SK-N-SH (cell line): ENCODE data around the gene EFCAB14.
"Not testable (repeated sequence)": the region's sequence is repeated elsewhere in the genome, so short reads cannot be mapped to it uniquely, and the experiment has no call there.

Source experiments
- CHD2 ChIP-seq: fragments of 150-350 bp; IDR thresholded peaks from 2 replicates; pipeline ENCODE4 v1.6.1; 2018; ENCODE audit warnings: low read length; ENCODE audit not compliant: partially characterized antibody
- CTCF ChIP-seq: fragments of 200-600 bp; sonication (generic); IDR thresholded peaks from 2 replicates; pipeline ENCODE4 v1.6.1; 2017; ENCODE audit warnings: antibody characterized with exemption, mild to moderate bottlenecking, moderate library complexity
- EP300 ChIP-seq, 2 experiments: IDR thresholded peaks; 2 replicates each; pipeline versions ENCODE4 v1.4.0 to v1.6.1; 2012; ENCODE audit warnings: borderline replicate concordance in 1 of 2, low read depth in 1 of 2, low read length in 1 of 2
- FOXJ3 ChIP-seq: sonication (generic); formaldehyde crosslinking; IDR thresholded peaks from 2 replicates; pipeline ENCODE4 v1.5.1; 2020; ENCODE audit warnings: mild to moderate bottlenecking, missing genetic modification reagents
- FOXM1 ChIP-seq: IDR thresholded peaks from 2 replicates; pipeline ENCODE4 v1.4.0; 2012; ENCODE audit warnings: low read depth, mild to moderate bottlenecking
- MAX ChIP-seq: IDR thresholded peaks from 2 replicates; pipeline ENCODE4 v1.4.0; 2012; ENCODE audit warnings: low read depth
- MXI1 ChIP-seq: IDR thresholded peaks from 2 replicates; pipeline ENCODE4 v1.6.1; 2012; ENCODE audit warnings: mild to moderate bottlenecking, low read depth, low read length, improper control_type of control experiment
- POLR2AphosphoS5 ChIP-seq: IDR thresholded peaks from 2 replicates; pipeline ENCODE4 v1.6.1; 2012; ENCODE audit warnings: low read depth, low read length
- RAD21 ChIP-seq: IDR thresholded peaks from 2 replicates; pipeline ENCODE4 v1.6.1; 2012; ENCODE audit warnings: mild to moderate bottlenecking, low read length
- REST ChIP-seq: IDR thresholded peaks from 2 replicates; pipeline ENCODE4 v1.6.1; 2012; ENCODE audit warnings: mild to moderate bottlenecking, low read depth, low read length, moderate library complexity
- RFX5 ChIP-seq: IDR thresholded peaks from 2 replicates; pipeline ENCODE4 v1.6.1; 2012; ENCODE audit warnings: mild to moderate bottlenecking, improper control_type of control experiment, low read length
- SMC3 ChIP-seq: IDR thresholded peaks from 2 replicates; pipeline ENCODE4 v1.6.1; 2012; ENCODE audit warnings: low read depth, low read length, improper control_type of control experiment
- TAF1 ChIP-seq: IDR thresholded peaks from 2 replicates; pipeline ENCODE4 v1.6.1; 2012; ENCODE audit warnings: low read depth, mild to moderate bottlenecking, low read length, moderate library complexity, borderline replicate concordance
- ZBTB33 ChIP-seq: IDR thresholded peaks from 2 replicates; pipeline ENCODE4 v1.4.0; 2012; ENCODE audit warnings: low read depth, borderline replicate concordance

GRCh38 chr1:46660116-46660515 lies 58.8 kb downstream of the EFCAB14 start:
- not testable (repeated sequence) for TF ChIP-seq CTCF; REST; ZBTB33; RFX5; POLR2AphosphoS5; TAF1; SMC3; MAX; FOXJ3 (CRISPR knock-in tag); FOXM1; CHD2; RAD21; MXI1; EP300 (IDR thresholded peaks at IDR 0.05; ENCODE audit: borderline replicate concordance in 1 of 2, low read depth in 1 of 2, low read length in 1 of 2)
